Measurements from ENCODE around the gene ZNF217.
"Not testable (repeated sequence)": the region's sequence is repeated elsewhere in the genome, so short reads cannot be mapped to it uniquely, and the experiment has no call there.

ZNF217 gene

GRCh38 chr20:53622247-53623133, 28.9 kb upstream of the ZNF217 start:
- DNase-seq (ENCODE audit: low read depth in 2 of 2): no peak

- DNase-seq (ENCODE audit: low read depth in 2 of 2): no peak
Measured at GRCh38 chr20:53621482-53622246, 28.0 kb upstream of the ZNF217 start.

GRCh38 chr20:53618490-53619000, 24.9 kb upstream of the ZNF217 start:
- DNase-seq (ENCODE audit: low read depth in 2 of 2): not testable (repeated sequence)

- DNase-seq (ENCODE audit: low read depth in 2 of 2): no peak
Measured at GRCh38 chr20:53617791-53618489, 24.3 kb upstream of the ZNF217 start.

GRCh38 chr20:53616489-53616888, 22.9 kb upstream of the ZNF217 start:
- not testable (repeated sequence) for DNase-seq (ENCODE audit: low read depth in 2 of 2)

GRCh38 chr20:53613748-53614147, 20.1 kb upstream of the ZNF217 start:
- no peak for DNase-seq (ENCODE audit: low read depth in 2 of 2)

- not testable (repeated sequence) for DNase-seq (ENCODE audit: low read depth in 2 of 2)
Measured at GRCh38 chr20:53612289-53612688, 18.6 kb upstream of the ZNF217 start.

GRCh38 chr20:53611449-53611894, 17.8 kb upstream of the ZNF217 start:
- DNase-seq (ENCODE audit: low read depth in 2 of 2): no peak

GRCh38 chr20:53609491-53610445, 16.1 kb upstream of the ZNF217 start:
- DNase-seq (ENCODE audit: low read depth in 2 of 2): peak; percentile 59

GRCh38 chr20:53608456-53609452, 15.1 kb upstream of the ZNF217 start:
- DNase-seq (ENCODE audit: low read depth in 2 of 2): no peak

GRCh38 chr20:53608071-53608455, 14.4 kb upstream of the ZNF217 start:
- no peak for DNase-seq (ENCODE audit: low read depth in 2 of 2)

GRCh38 chr20:53606364-53606985, 12.8 kb upstream of the ZNF217 start:
- DNase-seq (ENCODE audit: low read depth in 2 of 2): no peak

GRCh38 chr20:53605401-53605800, 11.8 kb upstream of the ZNF217 start:
- not testable (repeated sequence) for DNase-seq (ENCODE audit: low read depth in 2 of 2)

- DNase-seq (ENCODE audit: low read depth in 2 of 2): not testable (repeated sequence)
Measured at GRCh38 chr20:53604846-53605245, 11.2 kb upstream of the ZNF217 start.

- no peak for DNase-seq (ENCODE audit: low read depth in 2 of 2)
Measured at GRCh38 chr20:53602661-53603060, 9.0 kb upstream of the ZNF217 start.

GRCh38 chr20:53599910-53600632, 6.4 kb upstream of the ZNF217 start:
- no peak for DNase-seq (ENCODE audit: low read depth in 2 of 2)

- no peak for DNase-seq (ENCODE audit: low read depth in 2 of 2)
Measured at GRCh38 chr20:53599378-53599777, 5.7 kb upstream of the ZNF217 start.

- DNase-seq (ENCODE audit: low read depth in 2 of 2): no peak
Measured at GRCh38 chr20:53599044-53599362, 5.4 kb upstream of the ZNF217 start.
